Measurements from ENCODE around the gene ATP5PO.

ATP5PO gene

GRCh38 chr21:33917421-33917820, 1.8 kb upstream of the ATP5PO start:
- no peak for TF ChIP-seq CTCF (IDR thresholded peaks at IDR 0.05; ENCODE audit: low read depth, low read length)
- no peak overlapping the region for H3K4me3 ChIP-seq (replicated peaks in 1 of 2; ENCODE audit: low read depth in 2 of 2, low read length in 2 of 2)
- DNase-seq (ENCODE audit: low read depth in 2 of 2): no peak

- TF ChIP-seq CTCF (IDR thresholded peaks at IDR 0.05; ENCODE audit: low read depth, low read length): no peak
- peak overlapping the region; percentile 23 to 99 for H3K4me3 ChIP-seq (replicated peaks in 1 of 2; ENCODE audit: low read depth in 2 of 2, low read length in 2 of 2)
- no peak for DNase-seq (ENCODE audit: low read depth in 2 of 2)
These were observed 580 bp upstream of the ATP5PO start for GRCh38 chr21:33916200-33916567.

GRCh38 chr21:33914188-33914587, 1.4 kb downstream of the ATP5PO start:
- DNase-seq (ENCODE audit: low read depth in 2 of 2): no peak
- no peak for TF ChIP-seq CTCF (IDR thresholded peaks at IDR 0.05; ENCODE audit: low read depth, low read length)
- H3K4me3 ChIP-seq (replicated peaks in 1 of 2; ENCODE audit: low read depth in 2 of 2, low read length in 2 of 2): no peak overlapping the region

GRCh38 chr21:33909756-33910155, 5.8 kb downstream of the ATP5PO start:
- DNase-seq (ENCODE audit: low read depth in 2 of 2): no peak
- no peak for TF ChIP-seq CTCF (IDR thresholded peaks at IDR 0.05; ENCODE audit: low read depth, low read length)
- H3K4me3 ChIP-seq (replicated peaks in 1 of 2; ENCODE audit: low read depth in 2 of 2, low read length in 2 of 2): no peak overlapping the region

GRCh38 chr21:33908760-33909159, 6.8 kb downstream of the ATP5PO start:
- no peak for TF ChIP-seq CTCF (IDR thresholded peaks at IDR 0.05; ENCODE audit: low read depth, low read length)
- H3K4me3 ChIP-seq (replicated peaks in 1 of 2; ENCODE audit: low read depth in 2 of 2, low read length in 2 of 2): no peak overlapping the region
- DNase-seq (ENCODE audit: low read depth in 2 of 2): no peak

GRCh38 chr21:33904041-33904440, 11.6 kb downstream of the ATP5PO start:
- TF ChIP-seq CTCF (IDR thresholded peaks at IDR 0.05; ENCODE audit: low read depth, low read length): no peak
- H3K4me3 ChIP-seq (replicated peaks in 1 of 2; ENCODE audit: low read depth in 2 of 2, low read length in 2 of 2): no peak overlapping the region
- no peak for DNase-seq (ENCODE audit: low read depth in 2 of 2)

- DNase-seq (ENCODE audit: low read depth in 2 of 2): no peak
- H3K4me3 ChIP-seq (replicated peaks in 1 of 2; ENCODE audit: low read depth in 2 of 2, low read length in 2 of 2): no peak overlapping the region
- TF ChIP-seq CTCF (IDR thresholded peaks at IDR 0.05; ENCODE audit: low read depth, low read length): no peak
These were observed 13.3 kb downstream of the ATP5PO start for GRCh38 chr21:33902349-33902748.
